Nephron (organoid): ENCODE data around the gene PLET1.
A peak's percentile ranks its signal among the peaks of the same experiment; 100 is the strongest.

Experiments used
- H3K27ac Mint-ChIP-seq, 3 experiments: 2 replicates each; pipeline ENCODE4 v1.8.0; 2020; ENCODE audit warnings: mixed read lengths in 3 of 3, mild to moderate bottlenecking in 2 of 3, moderate library complexity in 1 of 3
- H3K27me3 Mint-ChIP-seq: 2 replicates; pipeline ENCODE4 v1.8.0; 2021; ENCODE audit warnings: low read depth, mild to moderate bottlenecking, moderate library complexity, mixed read lengths
- H3K36me3 Mint-ChIP-seq: 2 replicates; pipeline ENCODE4 v1.8.0; 2020; ENCODE audit warnings: low read depth, mixed read lengths
- H3K4me1 Mint-ChIP-seq: 2 replicates; pipeline ENCODE4 v1.8.0; 2020; ENCODE audit warnings: mixed read lengths
- H3K4me3 Mint-ChIP-seq, 3 experiments: 2 replicates each; pipeline ENCODE4 v1.8.0; 2020; ENCODE audit warnings: mild to moderate bottlenecking in 3 of 3, mixed read lengths in 3 of 3, moderate library complexity in 2 of 3
- H3K9me3 Mint-ChIP-seq: 2 replicates; pipeline ENCODE4 v1.8.0; 2020; ENCODE audit warnings: mixed read lengths
- CTCF ChIP-seq, 3 experiments: fragments of 200-600 bp; sonication (generic); IDR thresholded peaks; one replicate each; pipeline ENCODE4 v1.5.0; 2021; ENCODE audit warnings: antibody characterized with exemption in 3 of 3; ENCODE audit not compliant: unreplicated experiment in 3 of 3

PLET1 gene

GRCh38 chr11:112267188-112267591, 6.5 kb upstream of the PLET1 start:
- H3K4me3 Mint-ChIP-seq, result no peak overlapping the region
- peaks cover 14% of the 10 kb centered on the region for H3K4me1 Mint-ChIP-seq
- H3K27ac Mint-ChIP-seq, result peak overlapping the region in 1 of 3 experiments; percentile 6
- H3K27me3 Mint-ChIP-seq, result no peaks in the 10 kb centered on the region
- TF ChIP-seq CTCF (IDR thresholded peaks at IDR 0.05; ENCODE audit: unreplicated experiment in 3 of 3), result no peak
- no peaks in the 10 kb centered on the region for H3K9me3 Mint-ChIP-seq
- H3K36me3 Mint-ChIP-seq, result no peaks in the 10 kb centered on the region

GRCh38 chr11:112266410-112266778, 5.7 kb upstream of the PLET1 start:
- Mint-ChIP-seq H3K9me3 (no peaks in the 10 kb centered on the region), H3K36me3 (no peaks in the 10 kb centered on the region), H3K27me3 (no peaks in the 10 kb centered on the region), H3K4me3 (no peak overlapping the region), H3K27ac (peak overlapping the region in 2 of 3 experiments; percentile 43 to 58), H3K4me1 (peaks cover 14% of the 10 kb centered on the region)
- TF ChIP-seq CTCF (IDR thresholded peaks at IDR 0.05; ENCODE audit: unreplicated experiment in 3 of 3), result no peak

- H3K9me3 Mint-ChIP-seq, result no peaks in the 10 kb centered on the region
- H3K27me3 Mint-ChIP-seq, result no peaks in the 10 kb centered on the region
- no peaks in the 10 kb centered on the region for H3K36me3 Mint-ChIP-seq
- peak overlapping the region in 2 of 3 experiments; percentile 43 to 58 for H3K27ac Mint-ChIP-seq
- H3K4me3 Mint-ChIP-seq, result no peak overlapping the region
- peaks cover 14% of the 10 kb centered on the region for H3K4me1 Mint-ChIP-seq
- TF ChIP-seq CTCF (IDR thresholded peaks at IDR 0.05; ENCODE audit: unreplicated experiment in 3 of 3), result no peak
Measured at GRCh38 chr11:112265659-112266409, 5.2 kb upstream of the PLET1 start.

GRCh38 chr11:112255067-112255720, 5.5 kb downstream of the PLET1 start:
- no peaks in the 10 kb centered on the region for H3K4me1 Mint-ChIP-seq
- no peak overlapping the region for H3K27ac Mint-ChIP-seq
- no peaks in the 10 kb centered on the region for H3K9me3 Mint-ChIP-seq
- H3K27me3 Mint-ChIP-seq, result no peaks in the 10 kb centered on the region
- no peak for TF ChIP-seq CTCF (IDR thresholded peaks at IDR 0.05; ENCODE audit: unreplicated experiment in 3 of 3)
- H3K36me3 Mint-ChIP-seq, result no peaks in the 10 kb centered on the region
- no peak overlapping the region for H3K4me3 Mint-ChIP-seq

DNA sequence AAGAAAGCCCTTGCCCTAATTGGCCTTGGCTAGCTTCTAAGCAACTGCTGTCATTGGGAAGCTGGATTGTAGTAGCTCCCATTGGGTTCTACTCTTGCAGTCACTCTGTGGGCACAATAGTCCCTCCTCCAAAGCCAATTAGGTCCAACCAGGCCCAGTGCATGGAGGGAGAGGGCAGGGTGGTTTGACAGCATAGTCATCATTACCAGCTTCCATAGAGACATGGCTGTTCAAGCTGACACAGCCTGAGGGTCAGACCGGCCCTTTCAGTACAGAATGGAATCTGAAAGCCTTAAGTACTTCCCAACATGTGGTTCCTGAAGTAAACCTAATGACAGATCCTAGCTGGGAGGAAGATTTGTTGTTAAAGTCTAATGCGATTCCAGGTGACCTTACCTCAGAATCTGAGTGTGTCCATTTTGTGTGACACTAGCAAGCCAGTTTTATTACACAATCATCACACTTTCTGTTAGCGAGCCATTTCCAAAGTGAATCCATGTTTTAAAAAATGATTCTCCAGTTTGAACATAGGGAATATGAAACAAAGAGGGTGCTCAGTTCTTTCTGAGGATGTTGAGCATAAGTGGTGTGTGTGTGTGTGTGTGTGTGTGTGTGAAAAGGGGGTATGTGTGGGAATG, 6.9 kb downstream of the PLET1 start:
- Mint-ChIP-seq H3K9me3 (no peaks in the 10 kb centered on the region), H3K27me3 (no peaks in the 10 kb centered on the region), H3K27ac (no peak overlapping the region), H3K4me3 (no peak overlapping the region), H3K4me1 (no peaks in the 10 kb centered on the region), H3K36me3 (no peaks in the 10 kb centered on the region)
- no peak for TF ChIP-seq CTCF (IDR thresholded peaks at IDR 0.05; ENCODE audit: unreplicated experiment in 3 of 3)
